ENCODE data around the gene CECR2. TPM values are rescaled to one million over a fixed set of nuclear protein-coding genes. Genes with fewer than 3 reads are reported as not detected.

Gene CECR2
- total and polyA plus RNA-seq, 12 donors: 1.1 to 9.1 (median 6.3) TPM

GRCh38 chr22:17581631-17582030 is 212.4 kb downstream of the CECR2 start:
- no peaks in the 10 kb centered on the region for H3K9me3 ChIP-seq
- DNase-seq: no peak
- H3K4me3 ChIP-seq: no peak overlapping the region
- intact Hi-C loops (cut with DNase I): no loop called here
- TF ChIP-seq, protein P1, sequence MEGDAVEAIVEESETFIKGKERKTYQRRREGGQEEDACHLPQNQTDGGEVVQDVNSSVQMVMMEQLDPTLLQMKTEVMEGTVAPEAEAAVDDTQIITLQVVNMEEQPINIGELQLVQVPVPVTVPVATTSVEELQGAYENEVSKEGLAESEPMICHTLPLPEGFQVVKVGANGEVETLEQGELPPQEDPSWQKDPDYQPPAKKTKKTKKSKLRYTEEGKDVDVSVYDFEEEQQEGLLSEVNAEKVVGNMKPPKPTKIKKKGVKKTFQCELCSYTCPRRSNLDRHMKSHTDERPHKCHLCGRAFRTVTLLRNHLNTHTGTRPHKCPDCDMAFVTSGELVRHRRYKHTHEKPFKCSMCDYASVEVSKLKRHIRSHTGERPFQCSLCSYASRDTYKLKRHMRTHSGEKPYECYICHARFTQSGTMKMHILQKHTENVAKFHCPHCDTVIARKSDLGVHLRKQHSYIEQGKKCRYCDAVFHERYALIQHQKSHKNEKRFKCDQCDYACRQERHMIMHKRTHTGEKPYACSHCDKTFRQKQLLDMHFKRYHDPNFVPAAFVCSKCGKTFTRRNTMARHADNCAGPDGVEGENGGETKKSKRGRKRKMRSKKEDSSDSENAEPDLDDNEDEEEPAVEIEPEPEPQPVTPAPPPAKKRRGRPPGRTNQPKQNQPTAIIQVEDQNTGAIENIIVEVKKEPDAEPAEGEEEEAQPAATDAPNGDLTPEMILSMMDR (IDR thresholded peaks at IDR 0.05): no peak
- no peak overlapping the region for H3K27ac ChIP-seq
- WGBS, 2 donors: 83 to 87% methylated on average over 17 of the region's 17 CpGs
- peaks cover 0 to 9% (median 0%) of the 10 kb centered on the region in 9 donors for H3K4me1 ChIP-seq
- no peaks in the 10 kb centered on the region for H3K27me3 ChIP-seq
- ATAC-seq: peak in 1 of 8 donors; percentile 15
- H3K36me3 ChIP-seq: no peaks in the 10 kb centered on the region

- DNase-seq (no peak), ATAC-seq (no peak)
- TF ChIP-seq, protein P1 (IDR thresholded peaks at IDR 0.05): no peak
- Histone ChIP-seq H3K4me1 (peaks cover 0 to 9% (median 0%) of the 10 kb centered on the region in 9 donors), H3K27ac (no peak overlapping the region), H3K9me3 (no peaks in the 10 kb centered on the region), H3K4me3 (no peak overlapping the region), H3K27me3 (no peaks in the 10 kb centered on the region), H3K36me3 (no peaks in the 10 kb centered on the region)
- intact Hi-C loops (cut with DNase I): no loop called here
- WGBS, 2 donors: 90% methylated on average over 10 of the region's 10 CpGs
Observed at GRCh38 chr22:17583151-17583550, 213.9 kb downstream of the CECR2 start.

DNA sequence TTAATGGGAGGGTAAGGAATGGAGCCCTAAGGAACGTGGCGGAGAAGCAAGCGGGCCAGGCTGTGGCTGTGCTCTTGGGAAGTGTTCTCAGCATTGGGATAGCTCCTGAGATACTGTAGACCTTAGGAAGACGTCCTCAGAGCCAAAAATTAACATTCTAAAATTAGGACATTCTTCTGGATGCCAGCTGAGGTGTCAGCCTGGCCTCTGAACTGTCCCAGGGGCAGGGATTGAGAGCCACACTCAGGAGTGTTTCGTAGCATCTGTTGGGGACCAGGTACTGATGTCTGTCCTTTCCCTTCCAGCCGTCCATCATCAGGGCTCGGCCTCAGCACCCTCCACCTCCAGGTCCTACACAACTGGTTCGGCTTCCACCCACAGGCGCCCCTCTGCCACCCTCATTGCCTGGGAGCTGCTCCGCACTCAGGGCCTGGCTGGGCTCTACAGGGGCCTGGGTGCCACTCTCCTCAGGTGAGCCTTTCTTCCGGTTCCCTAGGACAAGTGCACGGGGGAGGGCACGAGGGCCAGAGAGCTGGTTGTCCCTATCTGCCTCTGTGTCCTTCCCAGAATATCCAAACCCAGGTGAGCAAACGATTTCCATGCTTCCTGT is 217.7 kb downstream of the CECR2 start:
- WGBS, 2 donors: 84% methylated on average over 14 of the region's 14 CpGs
- Histone ChIP-seq H3K4me3 (no peak overlapping the region), H3K27ac (no peak overlapping the region), H3K9me3 (no peaks in the 10 kb centered on the region), H3K27me3 (no peaks in the 10 kb centered on the region), H3K36me3 (peaks cover 0 to 30% (median 13%) of the 10 kb centered on the region in 9 donors), H3K4me1 (peaks cover 0 to 8% (median 0%) of the 10 kb centered on the region in 9 donors)
- ATAC-seq (peak in 5 of 8 donors; percentile 22 to 41 (median 28)), DNase-seq (no peak)
- TF ChIP-seq, protein P1 (IDR thresholded peaks at IDR 0.05): no peak
- intact Hi-C loops (cut with DNase I): no loop called here

DNA sequence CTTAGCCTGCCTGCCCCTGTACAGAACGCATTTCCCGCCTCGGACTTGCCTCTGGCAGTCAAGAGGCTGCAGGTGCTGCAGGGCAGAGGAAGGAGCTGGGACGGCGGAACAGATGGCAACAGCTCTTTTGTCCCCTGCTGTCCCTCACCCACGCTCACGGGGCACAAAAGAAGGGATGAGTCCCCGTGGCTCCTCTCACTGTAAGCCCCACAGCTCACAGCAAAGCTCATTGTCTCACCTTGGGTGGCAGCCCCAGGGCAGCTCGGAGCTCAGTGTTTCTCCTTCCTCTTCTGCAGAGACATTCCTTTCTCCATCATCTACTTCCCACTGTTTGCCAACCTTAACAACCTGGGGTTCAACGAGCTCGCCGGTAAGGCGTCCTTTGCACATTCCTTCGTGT is 218.4 kb downstream of the CECR2 start:
- TF ChIP-seq, protein P1 (IDR thresholded peaks at IDR 0.05): no peak
- H3K4me3 ChIP-seq: no peak overlapping the region
- H3K4me1 ChIP-seq: peaks cover 0 to 8% (median 0%) of the 10 kb centered on the region in 9 donors
- H3K36me3 ChIP-seq: peaks cover 0 to 37% (median 20%) of the 10 kb centered on the region in 9 donors
- no peaks in the 10 kb centered on the region for H3K27me3 ChIP-seq
- DNase-seq (no peak), ATAC-seq (peak in 1 of 8 donors; percentile 27)
- H3K27ac ChIP-seq: no peak overlapping the region
- intact Hi-C loops (cut with DNase I): no loop called here
- WGBS, 2 donors: 89% methylated on average over 14 of the region's 14 CpGs
- H3K9me3 ChIP-seq: no peaks in the 10 kb centered on the region
